ENCODE results near the gene ADGRV1.

GRCh38 chr5:91089758-91090157 lies 531.2 kb downstream of the ADGRV1 start:
- TF ChIP-seq CTCF (conservative IDR thresholded peaks at IDR 0.05; ENCODE audit: low read length), result no peak
- no peak for TF ChIP-seq EZH2phosphoT487 (IDR thresholded peaks at IDR 0.05; ENCODE audit: borderline replicate concordance, low read depth, low read length)
